Mucosa of descending colon (tissue), 3 donors: ENCODE data around the gene MBNL2. TPM values are rescaled to one million over a fixed set of nuclear protein-coding genes. Genes with fewer than 3 reads are reported as not detected.

Source experiments
- ATAC-seq: fragments of 200-7000 bp; cut with Tn5 transposase; one replicate; pipeline ENCODE4 v1.9.1; 2020; ENCODE audit warnings: mild to moderate bottlenecking, moderate library complexity
- DNase-seq, 3 donors: peaks; one replicate each; pipeline ENCODE4 v3.0.0-alpha.2; 2020
- H3K36me3 ChIP-seq: fragments of 200-600 bp; one replicate; pipeline ENCODE4 v1.8.0; 2021; ENCODE audit warnings: low read depth, mild to moderate bottlenecking
- H3K4me1 ChIP-seq: fragments of 200-600 bp; one replicate; pipeline ENCODE4 v1.8.0; 2021; ENCODE audit warnings: low read depth, mild to moderate bottlenecking
- H3K4me3 ChIP-seq: fragments of 200-600 bp; one replicate; pipeline ENCODE4 v1.8.0; 2021; ENCODE audit warnings: mild to moderate bottlenecking
- H3K9me3 ChIP-seq: fragments of 200-600 bp; one replicate; pipeline ENCODE4 v1.8.0; 2021; ENCODE audit warnings: mild to moderate bottlenecking
- CTCF ChIP-seq: fragments of 200-600 bp; IDR thresholded peaks from one replicate; pipeline ENCODE4 v1.8.0; 2022; ENCODE audit warnings: antibody characterized with exemption, mild to moderate bottlenecking
- intact Hi-C, 2 donors: fragments of 100-400 bp; cut with DNase I in 1 of 2; cut with micrococcal nuclease in 1 of 2; formaldehyde crosslinking; loops; one replicate each; pipeline versions ENCODE4 v1.11.0 to v1.11.1; 2022; cut with DNase I, micrococcal nuclease
- total RNA-seq, 3 donors: library from RNA; stranded (reverse); fragmentation: NEBNext Ultra II Directional in 2 of 3; extraction: Animal tissue kit (Norgen Biotek cat#: 25700) in 2 of 3; gene quantifications; one replicate each; pipeline versions ENCODE4 v1.2.1 to v1.2.4, GENCODE V29; 2021 to 2023
- donor health status: DM: no; HTN: no; CAD: no; lungs with moderate emphysema.
- donor health status: DM: no; HTN: no; CAD: no.
- donor health status: DM: no; HTN: yes; CAD: no.

Gene MBNL2
- total RNA-seq, 3 donors from 2014 or later: 41.0 to 75.1 (median 47.2) TPM

DNA sequence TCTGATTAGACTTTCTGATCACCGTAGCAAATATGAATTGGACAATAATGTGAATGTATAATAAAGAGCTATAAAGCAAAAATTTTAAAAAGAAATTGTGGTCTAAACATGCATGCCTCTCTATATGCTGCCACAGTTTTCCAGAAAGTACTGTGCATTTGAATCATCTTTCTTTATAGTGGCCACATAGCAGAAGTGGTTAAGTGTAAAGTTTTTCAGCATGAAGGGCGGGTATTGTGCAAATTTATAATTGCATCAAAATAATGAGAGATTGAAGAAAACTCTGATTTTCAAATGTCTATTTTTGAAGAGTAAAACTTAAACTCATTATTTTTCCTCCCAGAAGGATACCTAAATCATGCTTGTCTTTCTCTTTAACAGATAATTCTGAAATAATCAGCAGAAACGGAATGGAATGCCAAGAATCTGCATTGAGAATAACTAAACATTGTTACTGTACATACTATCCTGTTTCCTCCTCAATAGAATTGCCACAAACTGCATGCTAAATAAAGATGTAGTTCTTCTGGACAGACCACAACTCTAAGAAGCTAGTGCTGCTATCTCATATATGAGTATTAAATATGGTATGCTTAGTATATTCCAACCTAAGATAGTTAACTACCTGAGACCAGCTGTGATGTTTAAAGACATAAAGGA is 168.9 kb downstream of the MBNL2 start:
- Histone ChIP-seq H3K9me3 (no peaks in the 10 kb centered on the region), H3K36me3 (no peaks in the 10 kb centered on the region), H3K4me1 (no peaks in the 10 kb centered on the region), H3K4me3 (no peak overlapping the region)
- intact Hi-C loops: no loop called here
- ATAC-seq (no peak), DNase-seq (no peak)
- TF ChIP-seq CTCF: no peak

- intact Hi-C loops: no loop called here
- Histone ChIP-seq H3K4me1 (no peaks in the 10 kb centered on the region), H3K4me3 (no peak overlapping the region), H3K9me3 (no peaks in the 10 kb centered on the region), H3K36me3 (no peaks in the 10 kb centered on the region)
- DNase-seq (no peak), ATAC-seq (no peak)
- no peak for TF ChIP-seq CTCF
Observed at GRCh38 chr13:97392020-97392419, 169.9 kb downstream of the MBNL2 start.

- intact Hi-C loops: no loop called here
- no peak for ATAC-seq
Observed at GRCh38 chr13:97394542-97394941, 172.4 kb downstream of the MBNL2 start.

GRCh38 chr13:97395447-97396136 is 173.5 kb downstream of the MBNL2 start:
- H3K4me1 ChIP-seq: no peaks in the 10 kb centered on the region
- ATAC-seq (no peak), DNase-seq (no peak)
- H3K9me3 ChIP-seq: no peaks in the 10 kb centered on the region
- TF ChIP-seq CTCF: no peak
- no peak overlapping the region for H3K4me3 ChIP-seq
- intact Hi-C loops: no loop called here
- H3K36me3 ChIP-seq: no peaks in the 10 kb centered on the region

More at GRCh38 chr13:97394542-97394941, 172.4 kb downstream of the MBNL2 start:
- TF ChIP-seq CTCF: no peak
- Histone ChIP-seq H3K4me3 (no peak overlapping the region), H3K9me3 (no peaks in the 10 kb centered on the region), H3K4me1 (no peaks in the 10 kb centered on the region), H3K36me3 (no peaks in the 10 kb centered on the region)
- DNase-seq: no peak

DNA sequence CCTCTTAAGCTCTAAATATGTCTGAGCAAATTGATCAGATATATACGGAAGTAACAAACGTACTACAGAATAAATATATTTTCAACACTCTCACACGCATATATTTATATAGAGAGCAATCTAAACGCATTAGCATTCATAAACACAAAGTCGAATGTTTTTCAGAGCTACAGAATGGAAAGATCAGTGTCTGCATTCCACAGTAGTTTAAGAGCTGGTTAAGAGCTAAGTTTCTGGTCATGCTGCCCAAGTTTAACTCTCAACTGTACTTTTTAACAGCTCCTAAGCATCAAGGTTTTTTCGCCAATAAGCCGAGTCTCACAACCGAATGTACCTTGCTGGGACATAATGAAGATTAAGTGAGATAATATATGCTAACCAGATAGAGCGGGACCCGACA is 175.1 kb downstream of the MBNL2 start:
- Histone ChIP-seq H3K36me3 (no peaks in the 10 kb centered on the region), H3K9me3 (no peaks in the 10 kb centered on the region), H3K4me3 (no peak overlapping the region), H3K4me1 (no peaks in the 10 kb centered on the region)
- ATAC-seq (no peak), DNase-seq (no peak)
- intact Hi-C loops: no loop called here
- no peak for TF ChIP-seq CTCF
